ENCODE measurements around the gene GRM8.
"Not testable (repeated sequence)": the region's sequence is repeated elsewhere in the genome, so short reads cannot be mapped to it uniquely, and the experiment has no call there.

Gene GRM8

GRCh38 chr7:126689037-126689436 is 563.7 kb downstream of the GRM8 start:
- ChIA-PET POLR2A (no interaction called here), CTCF (no interaction called here)
- H3K4me3 ChIP-seq (ENCODE audit: low read depth, low read length), result no peak overlapping the region
- no peak for TF ChIP-seq CTCF (IDR thresholded peaks at IDR 0.05; ENCODE audit: insufficient read depth, low read length, missing control alignments)
- peak; percentile 41 for DNase-seq (ENCODE audit: low read depth, low spot score)

- POLR2A ChIA-PET, result no interaction called here
- TF ChIP-seq CTCF (IDR thresholded peaks at IDR 0.05; ENCODE audit: insufficient read depth, low read length, missing control alignments), result no peak
- CTCF ChIA-PET, result no interaction called here
- DNase-seq (ENCODE audit: low read depth, low spot score), result no peak
- H3K4me3 ChIP-seq (ENCODE audit: low read depth, low read length), result no peak overlapping the region
Observed at GRCh38 chr7:126686474-126686873, 566.3 kb downstream of the GRM8 start.

GRCh38 chr7:126685596-126685995 is 567.1 kb downstream of the GRM8 start:
- ChIA-PET POLR2A (no interaction called here), CTCF (no interaction called here)
- no peak overlapping the region for H3K4me3 ChIP-seq (ENCODE audit: low read depth, low read length)
- no peak for TF ChIP-seq CTCF (IDR thresholded peaks at IDR 0.05; ENCODE audit: insufficient read depth, low read length, missing control alignments)
- DNase-seq (ENCODE audit: low read depth, low spot score), result no peak

- H3K4me3 ChIP-seq (ENCODE audit: low read depth, low read length), result no peak overlapping the region
- no peak for TF ChIP-seq CTCF (IDR thresholded peaks at IDR 0.05; ENCODE audit: insufficient read depth, low read length, missing control alignments)
- ChIA-PET CTCF (no interaction called here), POLR2A (no interaction called here)
- DNase-seq (ENCODE audit: low read depth, low spot score), result no peak
Observed at GRCh38 chr7:126685018-126685573, 567.6 kb downstream of the GRM8 start.

- no peak overlapping the region for H3K4me3 ChIP-seq (ENCODE audit: low read depth, low read length)
- POLR2A ChIA-PET, result no interaction called here
- no peak for TF ChIP-seq CTCF (IDR thresholded peaks at IDR 0.05; ENCODE audit: insufficient read depth, low read length, missing control alignments)
- no peak for DNase-seq (ENCODE audit: low read depth, low spot score)
- CTCF ChIA-PET, result no interaction called here
Observed at GRCh38 chr7:126682176-126682575, 570.6 kb downstream of the GRM8 start.

- H3K4me3 ChIP-seq (ENCODE audit: low read depth, low read length); DNase-seq (ENCODE audit: low read depth, low spot score); POLR2A ChIA-PET; CTCF ChIA-PET: not testable (repeated sequence)
Observed at GRCh38 chr7:126668762-126669161, 584.0 kb downstream of the GRM8 start.

GRCh38 chr7:126668367-126668752 is 584.4 kb downstream of the GRM8 start:
- no peak for DNase-seq (ENCODE audit: low read depth, low spot score)
- ChIA-PET POLR2A (no interaction called here), CTCF (no interaction called here)
- TF ChIP-seq CTCF (IDR thresholded peaks at IDR 0.05; ENCODE audit: insufficient read depth, low read length, missing control alignments), result no peak
- H3K4me3 ChIP-seq (ENCODE audit: low read depth, low read length), result no peak overlapping the region

Data from AG04449 (cell line).